Measurements from ENCODE around the gene CAMKK1.
"Not testable (repeated sequence)": the region's sequence is repeated elsewhere in the genome, so short reads cannot be mapped to it uniquely, and the experiment has no call there.

CAMKK1 gene

DNA sequence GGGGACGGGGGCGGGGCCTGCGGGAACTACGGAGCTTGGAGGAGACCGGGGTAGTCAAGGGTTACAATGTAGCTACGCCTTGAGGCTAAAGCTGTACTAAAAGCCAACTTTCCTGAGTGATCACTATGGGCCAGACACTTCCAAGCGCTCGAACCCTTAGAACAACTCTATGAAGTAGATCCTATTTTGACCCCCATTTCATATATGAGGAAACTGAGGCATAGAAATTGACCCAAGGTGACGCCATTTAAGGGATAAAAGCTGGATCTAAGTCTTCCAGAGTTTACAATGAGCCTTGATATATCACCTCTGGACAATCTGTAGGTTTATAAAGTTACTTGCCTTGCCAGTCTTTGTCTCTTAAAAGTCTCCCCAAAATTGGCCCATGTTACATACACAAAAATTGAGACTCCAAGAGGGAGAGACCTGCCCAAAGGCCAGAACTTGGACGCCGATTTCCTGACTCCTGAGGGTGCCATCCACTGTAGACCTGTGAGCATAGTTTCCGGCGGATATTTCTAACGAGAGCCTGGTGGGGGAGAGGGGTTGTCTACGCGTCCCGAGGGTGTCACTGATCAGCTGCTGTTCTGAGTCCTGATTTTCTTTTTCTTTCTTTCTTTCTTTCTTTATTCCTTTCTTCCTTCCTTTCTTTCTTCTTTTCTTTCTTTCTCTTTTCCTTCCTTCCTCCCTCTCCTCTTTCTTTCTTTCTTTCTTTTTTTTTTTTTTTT is 46.3 kb downstream of the CAMKK1 start:
- DNase-seq (ENCODE audit: low read depth in 2 of 2), result no peak

DNA sequence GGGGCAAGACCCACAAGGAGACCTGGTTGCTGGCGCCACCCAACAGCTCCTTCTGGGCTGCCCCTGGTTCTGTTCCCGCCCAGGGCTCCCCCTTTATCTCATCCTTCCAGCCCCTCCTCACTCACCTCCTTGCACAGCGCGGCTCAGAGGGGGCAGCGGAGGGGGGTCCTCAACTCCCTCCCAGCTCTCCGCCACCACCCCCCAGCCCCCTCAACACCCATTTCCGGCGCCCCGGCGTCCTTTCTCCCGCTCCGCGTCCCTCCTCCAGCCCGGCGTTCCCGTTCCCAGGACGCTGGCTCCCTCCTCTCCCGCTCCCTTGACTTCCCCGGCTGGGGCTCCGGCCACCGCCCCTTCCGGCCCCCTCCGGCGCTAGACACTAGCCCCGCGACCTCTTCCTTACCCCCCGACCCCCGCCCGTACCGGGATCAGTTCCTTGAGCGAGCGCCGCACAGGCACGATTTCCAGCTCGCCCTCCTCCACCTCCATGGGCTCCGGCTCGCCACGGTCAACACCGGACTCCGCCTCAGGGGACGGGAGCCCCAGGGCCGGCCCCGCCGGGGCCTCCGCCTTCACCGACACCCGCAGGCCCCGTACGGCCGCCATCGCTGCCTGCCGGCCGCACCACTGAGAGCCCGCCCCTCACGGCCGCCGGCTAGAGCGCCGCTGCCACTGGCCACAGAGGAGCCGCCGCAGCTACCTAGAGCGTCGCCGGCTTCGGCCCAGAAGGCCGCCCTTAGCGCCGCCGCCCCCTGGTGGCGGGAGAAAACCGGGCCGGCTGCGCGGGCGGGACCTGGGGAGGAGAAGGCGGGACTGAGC is 47.0 kb downstream of the CAMKK1 start, which contains the start of gene NCBP3:
Gene NCBP3, minus strand, starts transcription at position 626 of the 816 bp plus-strand sequence. Its CDS starts 23 bp downstream, at position 603.
- peak; percentile 87 to 88 for DNase-seq (ENCODE audit: low read depth in 2 of 2)

DNA sequence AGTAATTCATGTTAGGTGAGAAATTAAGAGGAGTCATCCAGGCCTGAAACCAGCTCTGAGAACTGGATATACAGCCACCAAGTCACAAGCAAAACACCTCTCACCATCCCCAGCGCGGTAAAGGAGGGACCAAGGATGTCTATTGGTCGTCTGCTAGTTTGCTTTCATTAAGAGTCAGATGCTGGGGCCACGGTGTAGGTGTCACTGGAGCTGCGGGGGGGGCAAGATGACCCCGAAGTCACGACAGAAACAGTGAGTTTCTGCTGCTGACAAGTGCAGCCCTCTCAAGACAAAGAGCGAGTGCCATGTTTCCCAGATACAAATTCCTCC is 47.6 kb downstream of the CAMKK1 start:
- DNase-seq (ENCODE audit: low read depth in 2 of 2), result no peak

DNA sequence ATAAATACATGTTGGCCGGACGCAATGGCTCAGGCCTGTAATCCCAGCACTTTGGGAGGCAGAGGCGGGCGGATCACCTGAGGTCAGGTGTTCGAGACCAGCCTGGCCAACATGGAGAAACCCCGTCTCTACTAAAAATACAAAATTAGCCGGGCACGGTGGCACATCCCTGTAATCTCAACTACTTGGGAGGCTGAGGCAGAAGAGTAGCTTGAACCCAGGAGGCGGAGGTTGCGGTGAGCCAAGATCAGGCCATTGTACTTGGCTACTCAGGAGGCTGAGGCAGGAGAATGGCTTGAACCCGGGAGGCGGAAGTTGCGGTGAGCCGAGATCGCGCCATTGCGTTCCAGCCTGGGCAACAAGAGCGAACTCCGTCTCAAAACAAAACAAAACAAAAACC is 48.3 kb downstream of the CAMKK1 start:
- not testable (repeated sequence) for DNase-seq (ENCODE audit: low read depth in 2 of 2)

DNA sequence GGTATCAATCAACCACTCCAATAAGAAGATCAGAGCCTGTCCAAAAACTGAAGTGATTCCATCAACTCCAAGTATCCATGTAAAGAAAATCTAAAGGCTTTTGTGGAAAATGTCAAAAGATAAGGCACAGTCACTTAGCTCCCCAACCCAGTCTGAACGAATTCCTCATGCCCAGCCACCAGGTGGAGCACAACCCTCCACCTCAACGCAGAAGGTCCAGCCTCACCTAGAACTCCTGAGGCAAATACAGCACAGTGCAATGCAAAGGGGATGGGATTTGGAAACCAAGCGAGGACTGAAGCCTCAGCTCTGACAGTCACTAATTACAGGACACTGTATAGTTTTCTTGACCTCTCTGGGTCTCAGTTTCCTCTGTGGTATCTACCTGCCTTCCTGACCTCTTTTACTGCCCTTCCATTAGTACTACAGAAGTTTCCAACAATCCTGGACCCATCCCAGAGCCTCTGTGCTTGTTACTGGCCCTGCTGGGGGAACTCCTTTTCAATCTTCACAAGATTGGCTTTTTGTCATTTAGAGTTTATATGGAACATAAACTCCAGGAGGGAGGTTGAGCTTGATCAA is 48.8 kb downstream of the CAMKK1 start:
- no peak for DNase-seq (ENCODE audit: low read depth in 2 of 2)

DNA sequence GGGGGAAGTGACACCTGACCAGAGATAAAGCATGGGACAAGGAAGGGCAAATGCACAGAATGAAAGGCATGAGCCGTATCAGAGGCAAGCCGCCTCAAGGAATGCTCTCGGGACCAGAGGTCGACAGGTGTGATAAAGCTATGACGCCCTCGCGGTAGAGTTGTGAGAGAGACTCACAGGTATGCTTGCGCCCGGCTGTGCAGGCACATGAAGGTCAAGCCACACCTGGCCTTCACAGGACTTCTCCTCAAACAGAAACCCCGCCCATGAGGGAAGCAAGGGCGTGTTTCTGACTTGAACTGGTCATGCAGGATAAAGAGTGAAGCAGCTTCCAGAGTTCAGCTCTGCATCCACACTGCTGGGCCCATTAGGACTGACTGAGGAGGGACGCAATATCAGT is 54.6 kb downstream of the CAMKK1 start:
- no peak for DNase-seq (ENCODE audit: low read depth in 2 of 2)

DNA sequence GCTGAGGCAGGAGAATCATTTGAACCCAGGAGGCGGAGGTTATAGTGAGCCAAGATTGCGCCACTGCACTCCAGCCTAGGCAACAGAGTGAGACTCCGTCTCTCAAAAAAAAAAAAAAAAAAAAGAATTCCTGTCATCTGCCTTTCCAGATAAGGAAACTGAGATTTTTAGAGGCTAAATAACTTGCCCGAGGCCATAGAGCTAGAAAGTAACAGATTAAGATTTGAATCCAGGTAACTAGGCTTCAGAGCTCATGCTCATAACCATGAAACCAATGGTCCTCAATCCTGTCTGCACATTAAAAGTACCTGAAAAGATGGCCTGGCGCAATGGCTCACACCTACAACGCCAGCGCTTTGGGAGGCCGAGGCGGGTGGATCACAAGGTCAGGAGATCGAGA is 56.3 kb downstream of the CAMKK1 start:
- DNase-seq (ENCODE audit: low read depth in 2 of 2), result no peak

DNA sequence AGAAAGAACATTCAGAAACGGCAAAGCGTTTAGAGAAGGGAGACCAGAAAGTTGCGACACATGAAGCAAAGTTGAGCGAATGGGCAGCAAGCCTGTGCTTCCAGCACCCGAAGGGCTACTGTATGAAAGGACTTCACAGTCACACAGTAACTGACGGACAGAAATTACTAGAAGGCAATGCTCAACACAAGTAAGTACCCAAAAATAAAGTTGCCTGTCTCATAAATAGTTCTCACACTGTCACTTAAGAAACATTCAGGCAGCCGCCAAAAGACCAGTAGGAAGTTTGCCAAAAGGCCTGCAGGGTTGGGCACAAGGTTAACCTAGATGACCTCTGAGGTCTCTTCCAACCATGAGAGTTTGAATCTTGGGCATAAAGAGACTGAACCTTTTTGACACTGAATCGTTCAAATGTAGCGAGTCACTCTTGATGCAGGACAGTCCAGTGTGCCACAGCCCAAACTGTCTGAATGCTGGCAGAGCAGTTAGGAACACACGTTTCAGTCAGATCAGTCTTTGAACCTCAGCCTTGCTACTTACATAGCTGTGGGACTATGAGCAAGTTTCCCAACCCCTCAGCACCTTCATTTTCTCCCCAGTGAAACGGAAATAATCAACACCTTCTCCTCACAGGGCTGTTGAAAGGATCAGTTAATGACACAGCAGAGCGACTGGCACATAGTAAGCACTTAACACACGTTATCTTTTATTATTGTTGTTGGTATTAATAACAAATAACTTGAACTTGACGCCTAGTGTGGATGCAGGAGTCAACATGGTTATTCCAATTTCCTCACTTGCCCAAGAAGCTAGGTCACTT is 57.2 kb downstream of the CAMKK1 start:
- DNase-seq (ENCODE audit: low read depth in 2 of 2), result no peak

DNA sequence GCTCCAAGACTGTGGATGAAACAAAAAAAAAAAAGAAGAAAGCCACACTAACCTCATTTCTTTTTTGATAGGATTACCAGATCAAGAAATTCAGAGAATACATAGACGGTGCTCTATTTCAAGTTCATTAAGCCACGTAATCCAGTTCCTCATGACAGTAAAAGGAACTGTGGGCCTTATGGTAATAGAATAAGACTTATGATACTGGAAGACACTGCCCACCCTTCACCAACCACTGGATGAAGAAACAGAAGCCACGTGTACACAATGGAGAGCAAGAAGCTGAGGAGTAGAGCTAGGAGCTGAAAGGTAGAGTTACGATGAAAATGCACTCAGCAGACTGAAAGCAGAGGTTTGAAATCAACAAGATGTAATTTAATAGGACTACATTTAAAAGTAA is 58.0 kb downstream of the CAMKK1 start:
- DNase-seq (ENCODE audit: low read depth in 2 of 2), result no peak

DNA sequence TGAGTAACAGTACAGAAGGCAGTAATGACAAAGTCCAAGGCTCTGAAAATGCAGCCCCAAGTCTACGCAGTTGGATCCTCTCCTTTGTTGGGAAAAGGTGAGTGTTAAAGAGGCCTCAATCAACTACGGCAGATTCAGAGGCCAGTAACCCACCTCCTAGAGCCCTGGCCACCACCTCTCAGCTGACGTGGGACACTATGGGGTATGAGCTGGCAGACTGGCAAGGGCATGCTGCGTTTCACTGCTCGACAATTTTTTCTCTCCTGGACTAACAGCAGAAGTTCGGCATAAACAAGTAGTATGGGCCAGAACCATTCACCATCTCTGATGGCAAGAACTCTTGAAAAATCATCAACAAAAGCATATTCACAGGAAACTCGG is 64.0 kb downstream of the CAMKK1 start:
- DNase-seq (ENCODE audit: low read depth in 2 of 2), result no peak

DNA sequence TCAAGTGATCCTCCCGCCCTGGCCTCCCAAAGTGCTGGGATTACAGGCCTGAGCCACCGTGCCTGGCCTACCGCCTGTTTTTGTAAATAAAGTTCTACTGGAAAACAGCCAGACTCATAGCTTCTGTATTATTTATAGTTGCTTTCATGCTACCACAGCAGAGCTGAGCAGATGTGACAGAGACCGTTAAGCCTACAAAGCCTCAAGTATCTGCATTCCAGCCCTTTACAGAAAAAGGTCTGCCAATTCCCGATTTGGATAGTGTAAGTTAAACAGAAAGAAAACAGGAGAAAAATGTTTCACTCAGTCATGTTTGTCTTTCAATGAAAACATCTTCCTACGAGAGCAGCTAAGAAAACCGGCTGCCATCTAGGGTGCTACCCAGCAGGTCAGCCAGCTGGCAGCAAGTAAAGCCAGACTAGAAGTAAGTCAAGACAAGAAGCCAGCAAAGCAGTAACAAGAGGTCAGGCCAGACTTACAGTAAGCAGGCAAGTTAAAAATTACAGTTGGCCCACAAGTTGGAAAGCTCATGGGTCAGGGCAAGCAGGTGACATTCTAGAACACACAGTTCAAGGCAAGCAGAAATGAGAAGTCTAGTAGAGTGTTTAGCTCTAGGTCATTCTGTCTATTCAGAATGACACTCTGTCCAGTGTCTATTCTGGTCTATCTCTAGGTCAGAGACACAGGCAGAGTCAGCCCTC is 64.6 kb downstream of the CAMKK1 start:
- peak; percentile 23 for DNase-seq (ENCODE audit: low read depth in 2 of 2)

DNA sequence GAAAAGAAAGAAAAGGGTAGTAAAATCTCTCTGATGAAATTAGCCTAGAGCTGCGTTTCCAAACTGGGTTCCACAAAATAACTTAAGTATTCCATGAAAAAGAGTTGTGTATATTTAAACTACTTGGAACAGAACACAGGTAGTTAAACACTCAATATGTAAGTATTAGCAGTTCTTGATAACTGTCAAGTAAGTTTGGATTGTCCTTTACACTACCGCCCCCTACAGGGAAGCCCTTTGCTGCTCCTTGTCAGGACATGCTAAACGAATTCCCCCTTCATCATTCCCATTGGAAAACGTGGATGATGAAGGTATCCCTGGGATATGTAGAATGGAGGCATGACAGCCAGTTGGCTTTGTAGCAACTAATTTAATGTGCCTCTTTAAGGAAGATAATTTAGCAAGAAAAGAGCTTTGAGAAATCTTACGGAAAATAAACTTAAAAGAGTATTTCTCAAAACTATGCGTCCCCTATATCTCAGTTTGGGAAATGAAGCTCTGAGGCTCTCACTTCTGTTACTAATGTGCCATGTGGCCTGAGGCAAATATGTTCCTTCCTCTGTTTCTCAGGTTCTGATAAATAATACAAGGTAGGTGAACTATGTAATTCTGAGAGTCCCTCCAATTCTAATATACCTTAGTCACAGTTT is 65.6 kb downstream of the CAMKK1 start:
- peak; percentile 47 to 49 for DNase-seq (ENCODE audit: low read depth in 2 of 2)

DNA sequence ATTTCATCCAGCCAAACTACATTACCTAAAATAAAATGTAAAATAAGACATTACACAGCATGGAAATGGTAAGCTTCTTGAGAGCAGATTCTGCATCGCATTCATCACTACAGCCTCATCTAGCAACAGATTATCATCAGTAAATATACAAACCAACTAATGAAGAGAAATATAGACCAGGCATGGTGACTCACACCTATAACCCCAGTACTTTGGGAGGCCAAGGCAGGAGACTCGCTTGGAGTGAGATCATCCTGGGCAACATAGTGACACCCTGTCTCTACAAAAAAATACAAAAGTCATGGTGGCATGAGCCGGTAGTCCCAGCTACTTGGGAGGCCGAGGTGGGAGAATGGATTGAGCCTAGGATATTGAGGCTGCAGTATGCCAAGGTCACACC is 66.7 kb downstream of the CAMKK1 start:
- DNase-seq (ENCODE audit: low read depth in 2 of 2), result no peak

DNA sequence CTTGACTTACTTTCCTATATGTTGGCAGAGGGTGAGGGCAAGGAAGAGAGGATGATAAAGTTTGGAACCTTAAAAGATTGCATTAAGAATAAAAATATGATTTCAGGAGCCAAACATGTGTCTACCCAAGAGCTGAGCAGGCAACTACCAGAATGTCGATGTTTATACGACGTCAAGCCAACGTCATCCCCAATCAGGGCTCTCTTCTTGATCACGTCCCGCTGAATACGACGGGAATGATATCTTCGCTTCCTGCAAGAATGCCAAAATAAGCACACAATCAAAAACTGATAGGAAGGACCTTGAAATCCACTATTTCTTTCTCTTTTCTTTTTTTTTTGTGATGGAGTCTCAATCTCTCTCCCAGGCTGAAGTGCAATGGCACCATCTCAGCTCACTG is 71.8 kb downstream of the CAMKK1 start:
- no peak for DNase-seq (ENCODE audit: low read depth in 2 of 2)

DNA sequence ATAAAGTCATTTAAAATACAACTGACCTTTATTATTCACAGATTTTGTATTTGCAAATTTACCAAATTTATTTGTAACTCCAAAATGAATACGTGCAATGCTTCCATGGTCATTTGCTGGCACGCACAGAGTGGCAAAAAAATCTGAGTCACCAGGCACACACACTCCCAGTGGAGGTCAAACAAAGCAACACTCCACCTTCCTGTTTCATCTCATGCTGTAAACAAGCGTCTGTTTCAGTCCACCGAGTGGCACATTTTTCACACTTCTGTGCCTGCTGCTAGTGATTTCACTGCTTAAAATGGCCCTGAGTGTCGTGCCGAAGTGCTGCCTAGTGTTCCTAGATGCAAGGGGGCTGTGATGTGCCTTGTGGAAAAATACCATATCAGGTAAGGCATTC is 74.1 kb downstream of the CAMKK1 start:
- no peak for DNase-seq (ENCODE audit: low read depth in 2 of 2)

DNA sequence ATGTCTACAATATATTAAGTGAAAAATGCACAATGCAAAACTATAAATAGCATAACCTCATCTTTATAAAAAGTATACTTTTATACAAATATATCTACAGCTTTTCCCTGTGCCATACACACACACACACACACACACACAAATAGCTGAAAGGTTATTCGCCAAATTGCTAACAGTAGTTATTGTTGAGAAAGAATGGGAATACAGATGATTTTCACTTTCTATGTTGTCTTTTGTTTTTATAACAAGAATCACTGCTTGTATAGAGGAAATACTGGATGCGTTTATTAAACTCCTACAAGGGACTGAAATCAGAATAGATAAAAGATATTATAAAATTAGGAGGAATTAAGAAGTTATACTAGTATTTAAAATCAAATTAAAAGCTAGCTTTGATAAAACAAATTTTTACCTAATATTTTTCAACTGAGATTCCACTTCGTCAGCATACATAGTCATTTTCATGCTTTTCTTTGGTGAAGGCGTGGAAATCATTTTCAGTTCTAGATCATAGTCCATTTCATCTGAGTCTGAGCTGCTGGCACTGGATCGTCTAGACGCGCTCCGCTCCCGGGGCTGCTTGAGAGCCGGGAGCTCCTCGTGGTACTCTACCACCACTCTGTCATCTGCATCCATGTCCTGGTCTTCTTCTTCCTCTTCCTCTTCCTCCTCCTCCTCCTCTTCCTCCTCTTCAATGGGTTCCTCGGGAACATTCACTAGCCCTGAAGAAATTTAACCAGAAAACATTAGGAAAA is 74.8 kb downstream of the CAMKK1 start:
- DNase-seq (ENCODE audit: low read depth in 2 of 2), result no peak

DNA sequence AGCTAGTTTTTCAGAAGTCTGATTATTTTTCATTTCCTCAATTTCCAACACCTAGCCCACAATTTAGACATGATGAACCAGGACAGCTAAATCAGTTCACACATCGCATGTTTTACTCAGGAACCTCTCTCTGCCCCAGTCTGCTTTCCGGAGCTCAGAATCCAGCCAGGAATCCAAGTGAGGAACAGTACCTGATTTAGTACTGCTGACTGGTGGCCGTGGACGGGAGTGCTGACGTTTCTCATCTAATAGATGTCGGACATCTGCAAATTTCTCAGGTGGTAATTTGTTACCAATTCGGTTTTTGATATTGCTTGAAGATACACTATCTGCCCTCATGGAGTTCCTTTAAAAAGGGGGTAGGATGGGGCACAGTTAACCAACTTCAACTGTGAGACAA is 76.9 kb downstream of the CAMKK1 start:
- no peak for DNase-seq (ENCODE audit: low read depth in 2 of 2)

DNA sequence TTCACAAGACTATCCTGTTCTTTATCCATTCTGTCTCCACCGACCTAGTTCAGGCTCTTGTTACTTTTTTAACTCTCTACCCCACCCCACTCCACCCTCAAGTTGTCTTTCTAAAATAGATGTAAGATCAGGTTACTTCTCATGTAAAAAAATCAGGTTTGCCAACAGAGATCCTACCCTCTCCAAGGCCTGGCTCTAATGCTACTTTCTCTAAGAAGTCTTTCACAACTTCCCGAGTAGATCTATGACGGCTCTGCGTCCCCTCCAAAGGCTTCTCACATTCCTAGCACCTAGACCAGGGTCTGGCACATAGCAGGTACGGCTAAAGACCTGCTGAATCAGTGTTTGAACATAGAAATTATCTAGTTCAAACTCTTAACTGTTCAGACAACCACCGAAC is 77.7 kb downstream of the CAMKK1 start:
- DNase-seq (ENCODE audit: low read depth in 2 of 2), result no peak

DNA sequence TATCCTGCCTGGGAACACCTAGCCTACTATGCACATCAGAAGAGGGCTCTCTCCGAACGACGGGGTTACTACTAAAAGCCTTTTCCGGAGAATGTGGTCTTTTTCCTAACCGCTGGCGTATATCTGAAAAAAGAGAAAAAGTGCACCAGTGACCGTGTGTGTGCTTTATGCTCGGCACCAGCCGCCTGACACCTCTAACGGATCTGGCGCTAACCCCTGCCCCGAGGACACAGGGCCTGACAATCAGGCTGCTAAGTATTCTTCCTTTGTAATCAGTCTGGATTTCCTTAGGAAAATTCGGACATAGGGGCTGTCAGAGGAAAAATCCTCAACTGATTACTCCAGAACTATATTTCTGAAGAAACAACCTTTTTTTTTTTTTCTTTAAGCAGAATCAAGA is 78.5 kb downstream of the CAMKK1 start:
- DNase-seq (ENCODE audit: low read depth in 2 of 2), result no peak

DNA sequence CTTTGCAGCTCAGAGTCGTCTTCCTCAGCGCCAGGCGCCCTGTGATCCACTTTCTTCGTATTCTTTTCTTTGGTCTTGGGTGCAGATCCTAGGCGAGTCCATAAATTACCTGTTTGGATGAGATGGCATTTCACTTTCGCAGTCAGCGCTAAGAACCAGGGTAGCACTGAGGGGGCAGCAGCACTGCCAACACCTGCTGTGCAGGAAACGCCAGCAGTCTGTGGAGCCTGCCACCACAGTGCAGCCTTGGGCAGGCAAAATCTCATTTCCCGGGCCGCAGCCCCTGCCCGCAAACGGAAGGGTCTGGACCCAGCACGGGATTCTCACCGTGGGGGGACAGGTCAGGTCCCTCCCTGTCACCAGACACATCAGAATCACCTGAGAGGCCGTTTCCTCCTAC is 79.7 kb downstream of the CAMKK1 start:
- no peak for DNase-seq (ENCODE audit: low read depth in 2 of 2)

All from fibroblast of skin of left quadriceps (primary cell).